GM12892 (cell line): ENCODE data around the gene CTU1.

Experiments used
- POLR2A ChIP-seq: IDR thresholded peaks from 2 replicates; pipeline ENCODE4 v1.6.1; 2011; ENCODE audit warnings: low read depth, low read length, control low read depth
- POLR2AphosphoS5 ChIP-seq: IDR thresholded peaks from 2 replicates; pipeline ENCODE4 v1.6.1; 2011; ENCODE audit warnings: low read depth, low read length, control low read depth

DNA sequence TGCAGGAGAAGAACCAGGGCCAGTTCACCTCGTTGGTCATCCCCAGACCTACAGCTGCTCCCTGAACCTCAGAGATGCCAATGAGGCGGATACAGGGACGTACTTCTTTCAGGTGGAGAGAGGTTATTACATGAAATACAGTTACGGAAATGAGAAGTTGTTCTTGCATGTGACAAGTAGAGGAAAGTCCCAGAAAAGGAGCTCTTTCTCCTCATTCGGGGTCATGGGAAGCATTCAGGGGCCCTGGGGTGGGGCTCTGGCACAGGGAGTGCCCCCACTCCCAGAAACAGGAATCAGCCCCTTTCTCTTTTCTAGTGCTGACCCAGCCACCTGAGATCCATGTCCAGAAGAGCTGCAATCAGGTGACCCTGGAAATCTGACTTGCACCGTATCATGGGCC lies 12.0 kb upstream of the CTU1 start:
- TF ChIP-seq POLR2AphosphoS5 (no peak), POLR2A (no peak)
